ENCODE data around the gene RAB9B.

Gene RAB9B

GRCh38 chrX:103831803-103832544, at the start of gene RAB9B:
Gene RAB9B, minus strand, starts transcription at chrX:103832257. Its CDS starts 6,473 bp downstream, at chrX:103825784.
- H3K9me3 Mint-ChIP-seq (ENCODE audit: low read depth): no peaks in the 10 kb centered on the region
- H3K4me1 Mint-ChIP-seq (ENCODE audit: low read depth): peaks cover 3% of the 10 kb centered on the region
- peak within 1 kb of the TSS; percentile 91 for H3K4me3 Mint-ChIP-seq
- peaks cover 1% of the 10 kb centered on the region for H3K27me3 Mint-ChIP-seq
- H3K27ac Mint-ChIP-seq: peak within 1 kb of the TSS; percentile 28
- H3K36me3 Mint-ChIP-seq: no peaks in the 10 kb centered on the region

GRCh38 chrX:103879339-103879738, 47.3 kb upstream of the RAB9B start:
- Mint-ChIP-seq H3K4me3 (no peak overlapping the region), H3K9me3 (ENCODE audit: low read depth) (no peaks in the 10 kb centered on the region), H3K4me1 (ENCODE audit: low read depth) (no peaks in the 10 kb centered on the region), H3K27me3 (no peaks in the 10 kb centered on the region), H3K36me3 (peaks cover 2% of the 10 kb centered on the region), H3K27ac (no peak overlapping the region)

GRCh38 chrX:103878466-103879122, 46.5 kb upstream of the RAB9B start:
- no peaks in the 10 kb centered on the region for H3K27me3 Mint-ChIP-seq
- no peaks in the 10 kb centered on the region for H3K4me1 Mint-ChIP-seq (ENCODE audit: low read depth)
- H3K36me3 Mint-ChIP-seq: peaks cover 2% of the 10 kb centered on the region
- H3K27ac Mint-ChIP-seq: no peak overlapping the region
- no peaks in the 10 kb centered on the region for H3K9me3 Mint-ChIP-seq (ENCODE audit: low read depth)
- H3K4me3 Mint-ChIP-seq: no peak overlapping the region

GRCh38 chrX:103877571-103877970, 45.5 kb upstream of the RAB9B start:
- Mint-ChIP-seq H3K4me3 (no peak overlapping the region), H3K4me1 (ENCODE audit: low read depth) (no peaks in the 10 kb centered on the region), H3K27ac (no peak overlapping the region), H3K9me3 (ENCODE audit: low read depth) (no peaks in the 10 kb centered on the region), H3K36me3 (peaks cover 2% of the 10 kb centered on the region), H3K27me3 (no peaks in the 10 kb centered on the region)

- H3K9me3 Mint-ChIP-seq (ENCODE audit: low read depth): no peaks in the 10 kb centered on the region
- H3K36me3 Mint-ChIP-seq: no peaks in the 10 kb centered on the region
- H3K27ac Mint-ChIP-seq: no peak overlapping the region
- no peaks in the 10 kb centered on the region for H3K4me1 Mint-ChIP-seq (ENCODE audit: low read depth)
- no peaks in the 10 kb centered on the region for H3K27me3 Mint-ChIP-seq
- no peak overlapping the region for H3K4me3 Mint-ChIP-seq
Observed at GRCh38 chrX:103864886-103865534, 33.0 kb upstream of the RAB9B start.

GRCh38 chrX:103864149-103864548, 32.1 kb upstream of the RAB9B start:
- Mint-ChIP-seq H3K4me3 (no peak overlapping the region), H3K27me3 (no peaks in the 10 kb centered on the region), H3K36me3 (no peaks in the 10 kb centered on the region), H3K4me1 (ENCODE audit: low read depth) (no peaks in the 10 kb centered on the region), H3K27ac (no peak overlapping the region), H3K9me3 (ENCODE audit: low read depth) (no peaks in the 10 kb centered on the region)

- H3K36me3 Mint-ChIP-seq: no peaks in the 10 kb centered on the region
- H3K9me3 Mint-ChIP-seq (ENCODE audit: low read depth): no peaks in the 10 kb centered on the region
- no peaks in the 10 kb centered on the region for H3K4me1 Mint-ChIP-seq (ENCODE audit: low read depth)
- no peaks in the 10 kb centered on the region for H3K27me3 Mint-ChIP-seq
- H3K4me3 Mint-ChIP-seq: no peak overlapping the region
- H3K27ac Mint-ChIP-seq: no peak overlapping the region
Observed at GRCh38 chrX:103861200-103861599, 29.1 kb upstream of the RAB9B start.

- Mint-ChIP-seq H3K36me3 (no peaks in the 10 kb centered on the region), H3K27me3 (no peaks in the 10 kb centered on the region), H3K4me3 (no peak overlapping the region)
Observed at GRCh38 chrX:103849558-103849957, 17.5 kb upstream of the RAB9B start.

GRCh38 chrX:103847174-103847870, 15.3 kb upstream of the RAB9B start:
- H3K9me3 Mint-ChIP-seq (ENCODE audit: low read depth): no peaks in the 10 kb centered on the region
- no peaks in the 10 kb centered on the region for H3K27me3 Mint-ChIP-seq
- no peak overlapping the region for H3K27ac Mint-ChIP-seq
- H3K4me3 Mint-ChIP-seq: no peak overlapping the region
- H3K4me1 Mint-ChIP-seq (ENCODE audit: low read depth): no peaks in the 10 kb centered on the region
- H3K36me3 Mint-ChIP-seq: no peaks in the 10 kb centered on the region

More at GRCh38 chrX:103849558-103849957, 17.5 kb upstream of the RAB9B start:
- Mint-ChIP-seq H3K27ac (no peak overlapping the region), H3K4me1 (ENCODE audit: low read depth) (no peaks in the 10 kb centered on the region), H3K9me3 (ENCODE audit: low read depth) (no peaks in the 10 kb centered on the region)

GRCh38 chrX:103846386-103846785, 14.3 kb upstream of the RAB9B start:
- H3K4me3 Mint-ChIP-seq: no peak overlapping the region
- H3K4me1 Mint-ChIP-seq (ENCODE audit: low read depth): no peaks in the 10 kb centered on the region
- H3K27me3 Mint-ChIP-seq: no peaks in the 10 kb centered on the region
- H3K36me3 Mint-ChIP-seq: no peaks in the 10 kb centered on the region
- H3K27ac Mint-ChIP-seq: no peak overlapping the region
- no peaks in the 10 kb centered on the region for H3K9me3 Mint-ChIP-seq (ENCODE audit: low read depth)

GRCh38 chrX:103845165-103845653, 13.2 kb upstream of the RAB9B start:
- no peaks in the 10 kb centered on the region for H3K4me1 Mint-ChIP-seq (ENCODE audit: low read depth)
- H3K27ac Mint-ChIP-seq: no peak overlapping the region
- no peaks in the 10 kb centered on the region for H3K36me3 Mint-ChIP-seq
- no peaks in the 10 kb centered on the region for H3K9me3 Mint-ChIP-seq (ENCODE audit: low read depth)
- H3K4me3 Mint-ChIP-seq: no peak overlapping the region
- H3K27me3 Mint-ChIP-seq: no peaks in the 10 kb centered on the region

GRCh38 chrX:103839404-103839803, 7.3 kb upstream of the RAB9B start:
- H3K9me3 Mint-ChIP-seq (ENCODE audit: low read depth): no peaks in the 10 kb centered on the region
- H3K27ac Mint-ChIP-seq: no peak overlapping the region
- peak overlapping the region; percentile 20 for H3K4me3 Mint-ChIP-seq
- H3K36me3 Mint-ChIP-seq: no peaks in the 10 kb centered on the region
- H3K27me3 Mint-ChIP-seq: peaks cover under 1% of the 10 kb centered on the region
- H3K4me1 Mint-ChIP-seq (ENCODE audit: low read depth): peaks cover 9% of the 10 kb centered on the region

GRCh38 chrX:103831342-103831802, 685 bp downstream of the RAB9B start:
- peaks cover 3% of the 10 kb centered on the region for H3K4me1 Mint-ChIP-seq (ENCODE audit: low read depth)
- H3K4me3 Mint-ChIP-seq: peak overlapping the region; percentile 81
- no peak overlapping the region for H3K27ac Mint-ChIP-seq
- no peaks in the 10 kb centered on the region for H3K36me3 Mint-ChIP-seq
- H3K27me3 Mint-ChIP-seq: peaks cover 1% of the 10 kb centered on the region
- no peaks in the 10 kb centered on the region for H3K9me3 Mint-ChIP-seq (ENCODE audit: low read depth)

GRCh38 chrX:103830848-103831247, 1.2 kb downstream of the RAB9B start:
- Mint-ChIP-seq H3K27me3 (peaks cover 1% of the 10 kb centered on the region), H3K4me3 (peak overlapping the region; percentile 15), H3K27ac (no peak overlapping the region), H3K4me1 (ENCODE audit: low read depth) (peaks cover 3% of the 10 kb centered on the region), H3K36me3 (no peaks in the 10 kb centered on the region), H3K9me3 (ENCODE audit: low read depth) (no peaks in the 10 kb centered on the region)
